Stimulated activated CD8-positive, alpha-beta memory T cell treated with anti-CD3 and anti-CD28 coated beads, Interleukin-4, amount 100 ng/mL, for 4 hours (primary cell): ENCODE data around the gene TMPRSS13.
A peak's percentile ranks its signal among the peaks of the same experiment; 100 is the strongest.

ENCODE experiments used
- DNase-seq, 2 donors: peaks; one replicate each; pipeline ENCODE4 v3.0.0-alpha.2; 2020; ENCODE audit warnings: low read depth in 2 of 2, low spot score in 1 of 2

The TMPRSS13 gene

DNA sequence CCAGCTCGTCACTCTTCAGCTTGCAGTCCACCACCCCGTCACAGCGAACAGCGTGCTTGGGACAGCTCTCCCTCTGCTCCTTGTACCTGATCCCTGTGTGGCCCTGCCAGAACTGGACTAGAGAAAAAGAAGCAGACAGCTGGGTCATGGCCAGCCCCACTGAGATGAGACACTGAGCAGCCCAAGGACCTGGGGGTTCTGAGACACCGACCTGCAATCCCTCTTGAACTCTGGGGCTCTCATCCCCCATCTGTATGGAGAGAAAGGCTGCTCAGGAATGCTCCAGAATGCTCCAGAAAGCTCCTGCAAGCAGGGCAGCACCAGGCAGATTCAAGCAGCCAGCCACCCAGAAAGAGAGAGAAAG lies 14.8 kb downstream of the TMPRSS13 start:
- no peak for DNase-seq

GRCh38 chr11:117913736-117914397 lies 15.3 kb downstream of the TMPRSS13 start:
- no peak for DNase-seq

DNA sequence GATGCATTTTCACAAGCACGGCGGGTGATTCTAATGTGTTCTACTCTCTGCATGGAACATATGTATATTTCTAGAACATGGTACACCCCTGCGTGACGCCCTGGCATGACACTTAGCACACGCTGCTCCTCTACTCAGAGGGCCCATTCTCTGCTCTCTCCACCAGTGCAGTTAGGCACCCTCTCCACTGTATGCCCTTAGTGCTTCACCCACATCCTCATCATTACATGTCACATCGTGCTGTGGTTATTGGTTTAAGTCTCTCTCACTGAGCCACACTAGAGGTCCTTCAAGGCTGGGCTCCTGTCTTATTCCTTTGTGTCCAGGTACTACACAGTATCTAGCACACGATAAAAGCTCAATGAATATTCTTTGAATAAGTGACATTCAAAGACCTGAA lies 16.7 kb downstream of the TMPRSS13 start:
- no peak for DNase-seq

- DNase-seq, result no peak
Observed at GRCh38 chr11:117911694-117912093, 17.5 kb downstream of the TMPRSS13 start.

- no peak for DNase-seq
Observed at GRCh38 chr11:117910941-117911655, 18.1 kb downstream of the TMPRSS13 start.

GRCh38 chr11:117910525-117910924 lies 18.7 kb downstream of the TMPRSS13 start:
- DNase-seq, result no peak

DNA sequence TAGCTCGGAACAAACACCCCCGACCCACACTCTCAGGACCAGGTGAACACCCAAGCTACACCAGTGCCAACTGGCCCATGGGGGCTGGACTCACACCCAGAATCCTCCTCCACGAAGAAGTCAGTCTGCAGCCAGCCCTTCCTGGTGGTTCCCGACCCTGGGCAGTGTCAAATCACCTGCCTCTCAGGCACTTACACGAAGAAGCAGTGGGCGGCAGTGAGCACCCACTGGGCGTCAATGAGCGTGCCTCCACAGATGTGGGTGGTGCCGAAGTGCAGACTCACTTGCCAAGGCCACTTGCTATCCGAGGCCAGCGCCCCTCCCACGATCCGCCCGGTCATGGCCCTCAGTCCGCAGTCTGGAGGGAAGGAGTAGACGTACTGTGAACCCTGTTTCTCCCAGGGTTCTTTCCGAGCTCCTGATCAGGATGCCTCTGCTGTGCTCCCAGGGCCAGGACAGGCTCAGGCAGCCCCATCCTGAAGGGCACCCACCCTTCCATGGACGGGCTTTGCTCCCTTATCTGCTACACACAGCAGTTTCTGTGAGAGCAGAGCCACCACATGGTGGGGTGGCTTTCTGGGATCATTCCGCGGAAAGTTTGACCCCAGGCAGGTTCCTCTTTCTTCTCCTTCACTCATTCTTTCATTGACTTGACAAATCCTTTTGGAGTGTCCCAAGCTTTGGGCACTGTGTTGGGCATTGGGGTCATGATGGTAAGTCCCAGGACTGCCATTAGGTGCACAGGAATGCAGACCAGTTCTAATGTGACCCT lies 19.4 kb downstream of the TMPRSS13 start:
- no peak for DNase-seq

GRCh38 chr11:117908959-117909610 lies 20.1 kb downstream of the TMPRSS13 start:
- DNase-seq, result no peak

DNA sequence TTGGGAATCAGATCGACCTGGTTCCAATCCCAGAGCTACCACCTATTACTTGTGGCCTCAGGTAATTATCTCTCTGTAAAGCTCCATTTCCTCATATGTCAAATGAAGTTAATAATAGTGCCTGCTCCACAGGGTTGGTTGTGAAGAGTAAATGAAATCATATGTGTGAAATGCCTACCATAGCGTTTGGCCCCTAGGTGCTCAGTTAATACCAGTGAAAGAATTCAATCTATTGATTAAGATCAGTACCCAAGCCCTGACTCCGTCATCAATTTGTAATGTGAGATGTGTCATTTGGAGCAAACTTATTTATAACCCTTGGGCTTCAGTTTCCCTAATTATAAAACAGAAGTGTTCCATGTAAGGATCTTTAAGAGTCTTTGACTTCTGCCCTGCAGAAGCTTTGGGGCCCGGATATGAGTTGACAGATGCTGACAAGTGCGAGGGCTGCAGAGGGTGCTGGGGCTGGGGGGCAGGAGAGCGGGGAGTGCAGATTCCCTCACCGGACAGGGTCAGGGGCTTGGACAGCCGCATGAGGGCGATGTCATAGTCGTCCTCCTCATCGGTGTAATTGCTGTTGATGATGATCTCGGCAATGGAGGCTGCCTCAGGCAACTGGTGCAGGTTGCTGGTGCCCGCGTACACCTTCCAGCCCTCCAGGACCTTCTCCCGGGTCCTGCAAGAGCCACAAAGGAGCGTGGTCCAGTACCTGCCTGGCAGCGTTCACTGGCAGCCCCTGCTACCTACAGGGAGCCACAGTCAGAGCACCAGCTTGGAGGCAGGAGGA lies 20.9 kb downstream of the TMPRSS13 start:
- DNase-seq, result no peak

DNA sequence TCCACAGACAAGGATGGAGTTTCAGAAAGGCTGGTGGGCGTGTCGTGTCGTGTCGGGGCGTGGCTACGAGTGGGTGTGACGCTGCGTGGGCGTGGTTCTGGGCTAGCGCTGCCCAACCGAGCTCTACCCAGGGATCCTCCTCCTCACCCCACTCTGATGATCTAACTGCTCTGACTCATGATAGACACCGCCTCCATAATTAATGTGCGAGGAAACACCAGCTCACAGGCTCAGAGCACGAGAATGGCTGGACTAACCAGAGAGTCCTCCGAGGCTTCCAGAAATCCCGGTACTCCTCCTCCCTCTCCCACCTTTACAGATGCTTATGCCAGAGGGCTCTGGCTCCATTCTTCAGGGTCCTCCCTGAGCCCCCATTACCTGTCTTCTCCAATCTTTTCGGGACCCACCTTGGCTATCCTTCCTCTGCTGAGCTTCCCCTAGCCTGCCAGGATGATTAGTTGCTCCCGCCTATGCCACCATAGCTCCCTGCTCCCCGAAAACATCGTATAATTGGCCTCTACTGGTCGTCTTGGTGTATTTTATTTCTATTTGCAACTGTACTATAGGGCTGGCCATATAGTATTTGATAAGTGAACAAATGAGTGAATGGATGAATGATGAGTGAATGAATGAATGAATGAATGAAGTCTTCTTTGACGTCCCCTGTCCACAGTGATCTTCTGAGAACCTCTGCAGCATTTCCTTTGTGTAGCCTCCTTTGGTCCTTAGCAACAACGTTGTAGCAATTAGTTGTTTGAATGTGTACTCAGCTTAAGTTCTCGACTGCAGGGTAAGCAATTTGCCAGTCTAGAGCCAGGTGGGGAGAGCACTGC lies 21.7 kb downstream of the TMPRSS13 start:
- peak; percentile 59 to 62 for DNase-seq

GRCh38 chr11:117906710-117907109 lies 22.5 kb downstream of the TMPRSS13 start:
- DNase-seq, result no peak

DNA sequence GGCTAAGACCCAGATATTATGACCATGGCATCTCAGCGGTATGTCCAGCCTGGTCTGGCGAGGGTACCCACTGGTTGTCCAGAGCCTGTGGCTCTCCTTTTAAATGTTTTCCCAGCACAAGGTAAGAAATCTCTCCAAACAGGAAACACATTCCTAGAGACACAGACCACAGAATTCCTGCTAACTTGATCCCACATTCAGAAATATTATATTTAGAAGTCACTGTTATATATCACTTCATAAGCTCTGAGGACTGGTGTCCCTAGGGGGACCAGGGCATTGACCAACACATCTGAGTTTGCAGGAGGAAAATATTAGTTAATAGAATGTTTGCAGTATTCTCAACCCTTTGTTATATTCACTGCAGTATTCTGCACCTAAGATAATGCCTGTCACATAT lies 23.1 kb downstream of the TMPRSS13 start:
- no peak for DNase-seq

GRCh38 chr11:117905524-117905923 lies 23.7 kb downstream of the TMPRSS13 start:
- DNase-seq, result no peak

DNA sequence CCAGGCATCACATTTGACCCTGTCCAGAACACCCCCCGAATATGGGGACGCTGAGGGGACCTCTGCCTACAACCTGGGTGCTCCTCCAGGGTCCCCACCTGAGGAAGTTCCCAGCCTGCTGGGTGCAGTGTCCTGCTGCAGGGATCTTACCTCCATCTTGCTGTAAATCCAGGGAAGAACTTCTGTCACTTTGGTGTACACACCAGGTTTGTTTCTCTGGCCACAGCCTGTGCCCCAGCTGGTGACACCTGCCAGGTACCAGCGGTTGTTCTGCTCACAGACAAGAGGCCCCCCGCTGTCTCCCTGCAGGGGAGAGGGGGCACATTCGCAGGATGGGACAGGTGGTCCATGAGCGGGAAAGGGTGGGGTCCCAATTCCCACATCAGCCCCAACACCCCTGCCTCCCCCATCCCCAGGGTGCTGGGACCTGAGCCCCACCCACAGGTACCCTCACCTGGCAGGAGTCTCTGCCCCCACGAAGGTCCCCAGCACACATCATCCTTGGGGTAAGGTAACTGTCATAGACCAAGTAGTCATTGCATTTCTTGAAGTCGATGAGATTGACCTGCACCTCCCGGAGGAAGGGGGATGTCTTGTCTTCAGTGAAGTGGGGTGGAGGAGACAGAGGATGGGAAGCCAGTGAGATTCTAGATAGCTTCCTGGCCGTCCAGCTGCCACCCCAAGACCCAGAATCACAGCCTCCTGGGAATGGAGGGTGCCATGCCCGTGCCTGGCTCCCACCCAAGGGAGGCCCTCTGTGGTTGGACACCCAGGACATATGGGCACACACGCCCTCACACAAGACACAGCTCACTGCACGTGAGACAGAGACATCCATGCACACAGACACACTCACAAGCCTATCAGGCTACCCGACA lies 25.5 kb downstream of the TMPRSS13 start:
- DNase-seq, result no peak

DNA sequence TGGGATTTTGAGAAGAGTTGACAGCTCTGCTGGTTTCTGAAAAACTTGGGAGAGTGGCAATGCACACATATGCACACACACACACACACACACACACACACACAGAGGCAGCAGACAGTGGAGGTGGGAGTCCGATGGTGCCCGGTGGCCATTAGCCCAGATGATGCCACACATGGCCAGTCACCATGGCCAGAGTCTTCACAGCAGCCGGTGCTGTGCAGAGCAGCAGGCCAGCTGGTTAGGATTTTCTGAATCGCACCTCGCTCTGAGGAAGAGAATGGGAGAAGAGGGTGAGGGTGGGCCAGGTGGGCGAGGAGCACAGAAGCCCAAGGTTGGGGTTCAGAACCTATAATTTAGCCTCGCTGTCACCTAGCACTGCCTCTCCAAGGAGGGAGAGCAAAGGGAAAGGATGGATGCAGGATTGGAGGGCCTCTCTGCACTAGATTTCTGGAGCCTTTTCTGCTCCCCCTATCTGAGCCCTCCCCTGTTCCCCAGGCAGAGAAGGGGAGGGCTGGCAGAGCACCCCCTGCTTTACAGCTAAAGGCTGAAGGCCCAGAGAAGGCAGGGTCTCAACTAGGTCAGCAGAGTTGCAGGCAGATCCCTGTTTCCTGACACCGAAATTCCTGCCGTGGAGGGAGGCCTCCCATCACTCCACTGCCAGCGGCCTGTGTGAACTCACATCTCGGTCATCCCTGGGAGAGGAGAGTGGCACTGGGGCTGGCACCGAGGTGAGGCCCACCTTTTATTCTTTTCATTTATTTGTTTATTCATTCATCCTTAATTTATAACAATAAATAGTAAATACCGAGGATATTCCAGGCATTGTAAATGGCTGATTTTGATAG lies 27.0 kb downstream of the TMPRSS13 start:
- DNase-seq, result no peak

- no peak for DNase-seq
Observed at GRCh38 chr11:117901601-117902000, 27.6 kb downstream of the TMPRSS13 start.

- no peak for DNase-seq
Observed at GRCh38 chr11:117900720-117901440, 28.3 kb downstream of the TMPRSS13 start.
